ENCODE results near the gene KNOP1. TPM values are rescaled to one million over a fixed set of nuclear protein-coding genes. Genes with fewer than 3 reads are reported as not detected.

KNOP1 gene, protein sequence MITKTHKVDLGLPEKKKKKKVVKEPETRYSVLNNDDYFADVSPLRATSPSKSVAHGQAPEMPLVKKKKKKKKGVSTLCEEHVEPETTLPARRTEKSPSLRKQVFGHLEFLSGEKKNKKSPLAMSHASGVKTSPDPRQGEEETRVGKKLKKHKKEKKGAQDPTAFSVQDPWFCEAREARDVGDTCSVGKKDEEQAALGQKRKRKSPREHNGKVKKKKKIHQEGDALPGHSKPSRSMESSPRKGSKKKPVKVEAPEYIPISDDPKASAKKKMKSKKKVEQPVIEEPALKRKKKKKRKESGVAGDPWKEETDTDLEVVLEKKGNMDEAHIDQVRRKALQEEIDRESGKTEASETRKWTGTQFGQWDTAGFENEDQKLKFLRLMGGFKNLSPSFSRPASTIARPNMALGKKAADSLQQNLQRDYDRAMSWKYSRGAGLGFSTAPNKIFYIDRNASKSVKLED
- 18.9 TPM for total RNA-seq

DNA sequence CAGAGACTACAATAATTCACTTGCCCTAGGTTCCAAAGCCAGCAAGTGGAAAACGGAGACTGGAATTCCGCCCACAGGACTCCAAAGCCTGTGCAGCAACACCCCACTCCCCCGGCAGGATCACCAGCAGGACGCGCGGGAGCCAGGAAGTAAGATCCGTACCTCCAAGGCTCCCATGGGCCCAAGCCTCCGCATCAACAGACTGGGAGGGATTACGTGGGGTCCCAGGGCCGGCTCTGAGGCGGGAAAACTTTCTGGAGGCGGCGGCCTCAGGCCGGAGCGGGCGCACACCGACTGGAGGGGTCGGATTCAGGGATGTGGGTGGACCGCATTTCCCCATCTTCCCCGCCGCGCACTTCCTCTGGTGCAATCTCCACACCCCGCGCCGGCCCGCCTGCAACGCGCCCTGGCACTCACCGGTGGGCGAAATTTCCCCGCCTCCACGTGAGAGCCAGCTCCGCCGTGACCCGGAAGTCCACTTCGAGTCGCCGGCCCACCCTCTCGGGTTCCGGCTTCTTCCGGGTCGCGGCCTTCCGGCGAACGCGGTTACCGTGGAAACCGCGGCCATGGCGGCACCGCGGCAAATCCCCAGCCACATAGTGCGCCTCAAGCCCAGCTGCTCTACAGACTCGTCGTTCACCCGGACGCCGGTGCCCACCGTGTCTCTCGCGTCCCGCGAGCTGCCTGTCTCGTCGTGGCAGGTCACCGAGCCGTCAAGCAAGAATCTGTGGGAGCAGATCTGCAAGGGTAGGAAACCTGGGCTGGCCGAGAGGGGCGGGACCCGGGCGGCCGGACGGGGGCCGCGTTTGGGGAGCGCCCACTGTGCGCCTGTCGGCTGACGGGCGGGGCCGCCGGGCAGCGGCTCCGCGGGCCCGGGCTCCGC is at the start of gene KNOP1, which contains the start of gene IQCK:
Gene KNOP1 (minus strand): TSS at position 487 of the 883 bp plus-strand sequence. CDS start 3,192 bp downstream, outside the sequence.
Gene IQCK (plus strand): TSS at position 531 of the 883 bp plus-strand sequence. CDS start 36 bp downstream, at position 567.

Other genes starting within 250 kb of the KNOP1 start
- 62.1 TPM for gene GDE1, start 196.1 kb downstream of the KNOP1 start, total RNA-seq
- 80.3 TPM for gene CCP110, start 194.3 kb downstream of the KNOP1 start, total RNA-seq
- gene VPS35L, start 162.5 kb downstream of the KNOP1 start, total RNA-seq = 63.4 TPM
- 22.1 TPM for gene IQCK, start within 50 bp of the KNOP1 start, total RNA-seq
- gene GPRC5B, start 166.6 kb upstream of the KNOP1 start, total RNA-seq = 45.9 TPM

Data from diencephalon (tissue), 1 donor.